NB4 (cell line): ENCODE data around the gene HDDC2.

Experiments used
- DNase-seq: peaks from one replicate; pipeline ENCODE4 v3.0.0; 2010; ENCODE audit warnings: low read depth
- H3K4me3 ChIP-seq: one replicate; pipeline ENCODE4 v1.5.1; 2011; ENCODE audit warnings: mild to moderate bottlenecking, low read depth, low read length, moderate library complexity
- CTCF ChIP-seq: IDR thresholded peaks from one replicate; pipeline ENCODE4 v1.5.1; 2012; ENCODE audit warnings: low read depth, low read length
- MAX ChIP-seq: IDR thresholded peaks from 2 replicates; pipeline ENCODE4 v1.6.1; 2011; ENCODE audit warnings: low read depth, low read length
- MYC ChIP-seq: IDR thresholded peaks from 2 replicates; pipeline ENCODE4 v1.6.1; 2011; ENCODE audit warnings: low read depth, low read length
- POLR2A ChIP-seq: IDR thresholded peaks from 2 replicates; pipeline ENCODE4 v1.6.1; 2011; ENCODE audit warnings: mild to moderate bottlenecking; ENCODE audit not compliant: insufficient read length; ENCODE audit errors: extremely low read depth

The HDDC2 gene

DNA sequence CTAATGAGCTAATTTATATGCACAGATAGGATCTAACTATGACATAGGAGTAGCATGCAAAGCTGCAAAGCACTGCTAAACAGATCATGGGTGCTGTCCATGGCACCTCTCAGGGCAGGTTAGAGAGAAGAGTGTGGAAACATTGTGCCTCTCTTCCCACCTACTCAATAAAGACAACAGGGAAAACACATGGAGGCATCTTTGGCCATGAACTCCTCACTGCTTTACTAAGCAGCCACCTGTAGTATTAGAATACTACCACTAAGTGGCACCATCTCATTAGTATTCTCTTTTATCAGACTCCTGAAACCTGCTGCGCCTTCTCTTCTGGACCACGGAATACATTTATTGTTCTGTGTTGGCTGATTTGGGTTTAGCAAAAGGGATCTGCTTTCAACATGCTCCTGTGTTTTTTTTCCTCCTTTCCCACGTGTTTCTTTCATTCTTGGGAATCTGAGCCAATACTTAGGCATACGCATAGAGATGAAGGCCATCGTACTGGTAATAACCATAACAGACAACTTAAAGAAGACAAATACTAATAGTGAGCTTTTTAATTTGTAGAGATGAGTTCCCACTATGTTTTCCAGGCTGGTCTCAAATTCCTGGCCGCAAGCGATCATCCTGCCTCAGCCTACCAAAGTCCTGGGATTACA is 9.4 kb upstream of the HDDC2 start:
- H3K4me3 ChIP-seq: no peak overlapping the region
- DNase-seq: peak; percentile 62

GRCh38 chr6:125307964-125308615 is 6.3 kb upstream of the HDDC2 start:
- no peak for DNase-seq
- no peak overlapping the region for H3K4me3 ChIP-seq
- TF ChIP-seq MYC: no peak
- no peak for TF ChIP-seq CTCF
- no peak for TF ChIP-seq MAX
- no peak for TF ChIP-seq POLR2A

More for the DNA sequence above, 9.4 kb upstream of the HDDC2 start:
- TF ChIP-seq MAX (peak; percentile 56), MYC (peak; percentile 55), POLR2A (no peak), CTCF (peak; percentile 58)

DNA sequence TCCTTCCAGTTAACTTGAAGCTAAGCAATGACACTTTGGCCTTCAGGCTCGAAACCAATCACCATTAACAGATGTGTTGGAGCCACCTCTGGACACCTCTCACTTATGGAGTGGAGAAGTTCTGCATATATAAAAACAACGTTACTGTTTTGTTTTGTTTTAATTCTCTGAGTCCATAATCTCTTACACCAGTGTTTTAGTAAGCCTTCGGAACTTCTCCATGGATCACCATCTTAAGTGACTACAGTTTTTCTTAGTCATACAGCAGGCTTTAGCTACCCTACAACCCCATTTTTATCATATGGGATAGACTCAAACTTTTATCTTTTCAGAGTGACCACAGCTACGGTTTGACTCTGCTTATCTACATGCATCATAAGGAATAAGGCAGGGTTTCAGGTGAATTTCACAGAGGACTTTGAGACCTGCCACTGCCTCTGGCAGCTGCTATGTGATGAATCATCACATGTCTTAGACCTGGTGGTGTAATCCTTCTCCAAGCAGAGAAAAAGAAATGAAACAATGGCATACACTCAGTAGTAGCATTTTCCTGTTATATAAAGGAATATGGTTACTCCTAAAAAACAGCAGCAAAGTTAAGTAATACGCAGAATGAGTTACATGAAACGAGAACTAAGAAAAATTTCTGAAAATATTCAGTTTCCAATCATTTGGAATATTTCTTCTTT is 5.5 kb upstream of the HDDC2 start:
- DNase-seq: no peak
- no peak overlapping the region for H3K4me3 ChIP-seq
- TF ChIP-seq MYC: no peak
- TF ChIP-seq MAX: no peak
- TF ChIP-seq POLR2A: no peak
- no peak for TF ChIP-seq CTCF

- H3K4me3 ChIP-seq: no peak overlapping the region
- no peak for DNase-seq
- TF ChIP-seq MYC (no peak), CTCF (no peak), MAX (no peak), POLR2A (no peak)
Measured at GRCh38 chr6:125306756-125307149, 5.0 kb upstream of the HDDC2 start.

- no peak overlapping the region for H3K4me3 ChIP-seq
- TF ChIP-seq CTCF (no peak), MAX (no peak), POLR2A (no peak), MYC (no peak)
- DNase-seq: no peak
Measured at GRCh38 chr6:125304970-125305660, 3.3 kb upstream of the HDDC2 start.
